SK-N-SH (cell line): ENCODE results near the gene TOPBP1. TPM values are rescaled to one million over a fixed set of nuclear protein-coding genes. Genes with fewer than 3 reads are reported as not detected.

Experiments used
- CTCF ChIA-PET: fragments of 300-600, 350-600 bp; formaldehyde crosslinking; extraction: SDS; loops from one replicate; lab custom pipeline; 2021; lab: Yijun Ruan, JAX
- POLR2A ChIA-PET: fragments of 350-600 bp; sonication (Branson Sonifier 250); formaldehyde crosslinking; extraction: SDS; loops from one replicate; lab custom pipeline; 2020; ENCODE audit warnings: antibody characterized with exemption, inconsistent platforms; lab: Yijun Ruan, JAX
- DNase-seq: peaks from one replicate; pipeline ENCODE4 v3.0.0; 2012
- H2AFZ ChIP-seq: fragments of 200-600 bp; sonication (generic); 2 replicates; pipeline ENCODE4 v1.8.1; 2016; ENCODE audit warnings: antibody characterized with exemption, mild to moderate bottlenecking, low read depth
- H3F3A ChIP-seq: fragments of 200-600 bp; sonication (generic); replicated peaks from 2 replicates; pipeline ENCODE3; 2016; ENCODE audit warnings: antibody characterized with exemption, mild to moderate bottlenecking; ENCODE audit not compliant: insufficient read depth
- H3K27ac ChIP-seq, 2 experiments: fragments of 200-500 bp in 1 of 2; fragments of 200-600 bp in 1 of 2; sonication (Bioruptor generic) in 1 of 2; sonication (generic), shearing (Covaris generic) in 1 of 2; 2 replicates each; pipeline versions ENCODE4 v1.5.1 to v1.6.1; 2014 to 2016; ENCODE audit warnings: low read depth in 2 of 2, inconsistent platforms in 1 of 2, low read length in 1 of 2, mild to moderate bottlenecking in 1 of 2, mixed read lengths in 1 of 2
- H3K27me3 ChIP-seq: fragments of 200-600 bp; sonication (generic), shearing (Covaris generic); 2 replicates; pipeline ENCODE4 v1.6.1; 2016; ENCODE audit warnings: mixed run types; ENCODE audit not compliant: insufficient read depth
- H3K36me3 ChIP-seq, 2 experiments: fragments of 200-500 bp in 1 of 2; fragments of 200-600 bp in 1 of 2; sonication (Bioruptor generic) in 1 of 2; sonication (generic) in 1 of 2; replicated peaks in 1 of 2; 2 replicates each; pipeline versions ENCODE3 to v1.5.1; 2014 to 2016; ENCODE audit warnings: low read length in 1 of 2, mild to moderate bottlenecking in 1 of 2; ENCODE audit not compliant: insufficient read depth in 2 of 2, control insufficient read depth in 1 of 2
- H3K4me1 ChIP-seq, 2 experiments: fragments of 200-500 bp in 1 of 2; fragments of 200-600 bp in 1 of 2; sonication (Bioruptor generic) in 1 of 2; sonication (generic), shearing (Covaris generic) in 1 of 2; 2 replicates each; pipeline versions ENCODE4 v1.5.1 to v1.6.1; 2014 to 2016; ENCODE audit warnings: low read depth in 1 of 2, low read length in 1 of 2, mixed run types in 1 of 2; ENCODE audit not compliant: insufficient read depth in 2 of 2, control insufficient read depth in 1 of 2
- H3K4me2 ChIP-seq: fragments of 200-600 bp; sonication (generic), shearing (Covaris generic); 2 replicates; pipeline ENCODE4 v1.6.1; 2017; ENCODE audit warnings: mixed run types
- H3K4me3 ChIP-seq, 2 experiments: fragments of 200-500 bp in 1 of 2; fragments of 200-600 bp in 1 of 2; sonication (Bioruptor generic) in 1 of 2; sonication (generic), shearing (Covaris generic) in 1 of 2; 2 replicates each; pipeline versions ENCODE4 v1.5.1 to v1.8.1; 2014 to 2016; ENCODE audit warnings: low read depth in 2 of 2, inconsistent platforms in 1 of 2, low read length in 1 of 2, mild to moderate bottlenecking in 1 of 2, mixed read lengths in 1 of 2, moderate library complexity in 1 of 2
- H3K79me2 ChIP-seq: fragments of 200-600 bp; sonication (generic); 2 replicates; pipeline ENCODE4 v1.8.1; 2017; ENCODE audit warnings: mild to moderate bottlenecking; ENCODE audit not compliant: insufficient read depth
- H3K9ac ChIP-seq: fragments of 200-600 bp; sonication (generic); 2 replicates; pipeline ENCODE4 v1.6.1; 2017; ENCODE audit warnings: mixed run types
- H3K9me2 ChIP-seq: fragments of 200-600 bp; sonication (generic); 2 replicates; pipeline ENCODE4 v1.6.1; 2017; ENCODE audit warnings: mixed run types
- H3K9me3 ChIP-seq: fragments of 200-600 bp; sonication (generic); 2 replicates; pipeline ENCODE4 v1.6.1; 2017; ENCODE audit warnings: mixed run types, mild to moderate bottlenecking, moderate library complexity
- H4K20me1 ChIP-seq: fragments of 200-600 bp; sonication (generic); 2 replicates; pipeline ENCODE4 v1.6.1; 2017; ENCODE audit warnings: mild to moderate bottlenecking, mixed run types; ENCODE audit not compliant: insufficient read depth
- GATA2 ChIP-seq: sonication (generic); formaldehyde crosslinking; IDR thresholded peaks from 2 replicates; pipeline ENCODE4 v1.5.0; 2020; ENCODE audit warnings: mild to moderate bottlenecking, missing genetic modification reagents
- MXI1 ChIP-seq: IDR thresholded peaks from 2 replicates; pipeline ENCODE4 v1.6.1; 2012; ENCODE audit warnings: mild to moderate bottlenecking, low read depth, low read length, improper control_type of control experiment
- NFIC ChIP-seq: IDR thresholded peaks from 2 replicates; pipeline ENCODE4 v1.4.0; 2012; ENCODE audit warnings: borderline replicate concordance
- PBX3 ChIP-seq: IDR thresholded peaks from 2 replicates; pipeline ENCODE4; 2012
- POLR2AphosphoS5 ChIP-seq: IDR thresholded peaks from 2 replicates; pipeline ENCODE4 v1.6.1; 2012; ENCODE audit warnings: low read depth, low read length
- REST ChIP-seq: IDR thresholded peaks from 2 replicates; pipeline ENCODE4 v1.6.1; 2012; ENCODE audit warnings: mild to moderate bottlenecking, low read depth, low read length, moderate library complexity
- SMC3 ChIP-seq: IDR thresholded peaks from 2 replicates; pipeline ENCODE4 v1.6.1; 2012; ENCODE audit warnings: low read depth, low read length, improper control_type of control experiment
- WGBS: methylation state at CpG from one replicate; pipeline ENCODE4 v1.1.6; 2017; ENCODE audit warnings: low lambda C conversion rate; 5-methylcytosine and 5-hydroxymethylcytosine counted together
- polyA plus RNA-seq, 3 experiments: library from polyadenylated mRNA; depleted of rRNA; stranded (reverse); fragments of >200 nt; gene quantifications; 2 replicates each; pipeline ENCODE4 v1.2.3, GENCODE V29; 2012

TOPBP1 gene
- polyA plus RNA-seq, 1 of the 3 experiments (the other 2 are of a cell fraction) = 15.7 TPM

GRCh38 chr3:133703915-133704314 lies 42.2 kb upstream of the TOPBP1 start:
- Histone ChIP-seq H3K27me3 (peaks cover 7% of the 10 kb centered on the region; the same call in 1 of the 2 replicates), H3K4me2 (no peak overlapping the region), H3K27ac (no peak overlapping the region), H4K20me1 (no peaks in the 10 kb centered on the region)
- POLR2A ChIA-PET = no interaction called here
- WGBS = 8% methylated on average over 1 of the region's 1 CpG
- no peak for TF ChIP-seq PBX3
- TF ChIP-seq REST = no peak
- TF ChIP-seq, all 33 proteins: peak for 0
- no peak overlapping the region for H3K4me3 ChIP-seq
- no peaks in the 10 kb centered on the region for H3K9me2 ChIP-seq
- no peaks in the 10 kb centered on the region for H3K79me2 ChIP-seq
- H3K9ac ChIP-seq = no peak overlapping the region
- no peaks in the 10 kb centered on the region for H3K36me3 ChIP-seq
- no peaks in the 10 kb centered on the region for H3K4me1 ChIP-seq
- no peaks in the 10 kb centered on the region for H3F3A ChIP-seq
- DNase-seq = no peak
- CTCF ChIA-PET = no interaction called here
- no peak overlapping the region for H2AFZ ChIP-seq
- H3K9me3 ChIP-seq = no peaks in the 10 kb centered on the region

GRCh38 chr3:133701435-133702358 lies 40.0 kb upstream of the TOPBP1 start:
- no peaks in the 10 kb centered on the region for H3K9me2 ChIP-seq
- TF ChIP-seq NFIC (no peak), GATA2 (CRISPR knock-in tag) (no peak), SMC3 (no peak), MXI1 (no peak), POLR2AphosphoS5 (no peak)
- TF ChIP-seq, all 33 proteins: peak for 0
- Histone ChIP-seq H3K36me3 (no peaks in the 10 kb centered on the region), H3K27me3 (no peaks in the 10 kb centered on the region; the same call in 1 of the 2 replicates), H3K9me3 (no peaks in the 10 kb centered on the region), H3K9ac (no peak overlapping the region), H3K4me1 (no peaks in the 10 kb centered on the region), H4K20me1 (no peaks in the 10 kb centered on the region), H2AFZ (no peak overlapping the region), H3K4me3 (no peak overlapping the region), H3K79me2 (no peaks in the 10 kb centered on the region), H3K4me2 (no peak overlapping the region), H3K27ac (no peak overlapping the region), H3F3A (no peaks in the 10 kb centered on the region)
- WGBS = 37% methylated on average over 7 of the region's 7 CpGs
- CTCF ChIA-PET = interaction anchor here (0.9 kb wide), 1 partner anchor 26 kb away, joined by 3 read pairs; no protein-coding TSS in a partner anchor
- DNase-seq = no peak
- POLR2A ChIA-PET = no interaction called here
